M059J (cell line): Measurements from ENCODE around the gene INHBB. TPM values are rescaled to one million over a fixed set of nuclear protein-coding genes. Genes with fewer than 3 reads are reported as not detected.

Experiments used
- DNase-seq: peaks from one replicate; pipeline ENCODE4 v3.0.0-alpha.2; 2012; ENCODE audit warnings: low read depth
- total RNA-seq: library from RNA; depleted of rRNA; stranded (reverse); fragments of >200 nt; shearing (Covaris generic); gene quantifications from 2 replicates; pipeline ENCODE4 v1.2.3, GENCODE V29; 2014; rRNA removed

INHBB gene
- total RNA-seq, 1 experiment from 2014 or later, result 0.94 TPM

GRCh38 chr2:120396861-120397811 is 51.2 kb downstream of the INHBB start:
- peak; percentile 89 for DNase-seq

GRCh38 chr2:120398051-120398995 is 52.4 kb downstream of the INHBB start:
- peak; percentile 84 for DNase-seq

DNA sequence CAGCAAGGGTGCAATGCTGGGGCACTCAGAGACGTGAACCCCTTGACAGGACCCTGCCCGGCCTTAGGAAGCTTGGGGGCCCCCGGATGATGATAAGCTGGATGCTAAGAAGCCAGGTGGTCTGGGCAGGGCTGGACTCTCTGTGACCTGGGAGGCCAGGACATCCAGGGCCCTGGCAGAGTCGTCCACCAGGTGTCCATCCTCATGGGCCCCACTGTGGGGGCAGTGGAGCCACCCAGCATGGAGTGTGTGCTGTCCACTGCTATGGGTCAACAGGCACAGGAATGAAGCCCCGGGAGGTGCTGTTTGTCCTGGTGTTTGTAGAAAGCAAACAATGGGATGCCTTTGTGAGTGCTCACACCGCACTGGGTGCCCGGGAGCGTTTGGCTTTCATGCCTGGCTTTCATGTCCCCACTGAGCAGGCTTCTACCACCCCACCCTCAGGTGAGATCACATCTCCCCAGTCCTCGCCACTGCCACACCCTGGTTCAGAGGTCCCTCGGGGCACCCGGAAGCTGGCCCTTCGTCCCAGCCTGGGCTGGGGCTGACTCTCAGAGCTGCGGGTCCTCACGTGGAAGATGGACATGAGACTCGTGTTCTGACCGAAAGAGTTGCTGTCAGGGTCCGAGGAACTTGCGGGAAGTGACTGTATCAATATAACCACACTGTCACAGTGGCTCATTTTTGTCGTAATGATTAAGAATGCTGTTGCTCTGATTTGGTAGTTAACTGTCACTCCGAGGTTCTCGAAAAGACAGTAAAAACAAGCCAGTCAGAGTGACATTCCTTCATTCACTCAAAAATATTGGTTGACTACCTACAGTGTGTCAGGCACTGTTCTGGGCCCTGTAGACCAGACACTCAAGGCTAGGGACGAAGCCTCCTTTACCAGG is 53.3 kb downstream of the INHBB start:
- peak; percentile 87 for DNase-seq

GRCh38 chr2:120399889-120400240 is 53.9 kb downstream of the INHBB start:
- DNase-seq, result no peak

DNA sequence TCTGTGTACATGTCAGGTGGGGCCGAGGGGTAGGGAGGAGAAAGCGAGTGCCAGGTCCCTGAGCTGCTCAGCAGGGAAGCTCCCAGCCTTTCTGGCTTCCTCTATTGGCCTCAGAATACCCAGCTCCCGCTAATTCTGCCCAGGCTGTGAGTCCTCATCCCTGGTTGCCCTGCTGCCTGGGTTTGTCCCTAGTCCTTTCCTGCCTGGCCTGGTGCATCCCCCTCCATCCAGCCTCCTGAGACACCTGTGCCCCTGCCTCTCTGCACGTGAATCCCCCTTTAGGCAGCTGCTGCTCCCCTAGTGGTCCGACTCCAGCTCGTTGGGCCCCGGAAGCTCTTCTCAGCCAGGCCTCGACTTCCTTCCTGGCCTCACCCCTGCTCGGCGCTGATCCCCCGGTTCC is 54.6 kb downstream of the INHBB start:
- DNase-seq, result no peak

Other genes with a start within 250 kb of the INHBB start
- 22.3 and 32.6 TPM in 2 replicates for gene TMEM185B, start 122.7 kb upstream of the INHBB start, total RNA-seq
- gene RALB, start 93.3 kb upstream of the INHBB start, total RNA-seq, result 88.1 and 92.1 TPM in 2 replicates